Stimulated activated CD4-positive, alpha-beta T cell treated with anti-CD3 and anti-CD28 coated beads, TNF-alpha, amount 100 ng/mL, for 48 hours (primary cell): ENCODE data around the gene MED16.
"Not testable (repeated sequence)": the region's sequence is repeated elsewhere in the genome, so short reads cannot be mapped to it uniquely, and the experiment has no call there.

Experiments used
- DNase-seq, 3 donors: peaks; one replicate each; pipeline ENCODE4 v3.0.0-alpha.2; 2020; ENCODE audit warnings: low read depth in 3 of 3

MED16 gene

DNA sequence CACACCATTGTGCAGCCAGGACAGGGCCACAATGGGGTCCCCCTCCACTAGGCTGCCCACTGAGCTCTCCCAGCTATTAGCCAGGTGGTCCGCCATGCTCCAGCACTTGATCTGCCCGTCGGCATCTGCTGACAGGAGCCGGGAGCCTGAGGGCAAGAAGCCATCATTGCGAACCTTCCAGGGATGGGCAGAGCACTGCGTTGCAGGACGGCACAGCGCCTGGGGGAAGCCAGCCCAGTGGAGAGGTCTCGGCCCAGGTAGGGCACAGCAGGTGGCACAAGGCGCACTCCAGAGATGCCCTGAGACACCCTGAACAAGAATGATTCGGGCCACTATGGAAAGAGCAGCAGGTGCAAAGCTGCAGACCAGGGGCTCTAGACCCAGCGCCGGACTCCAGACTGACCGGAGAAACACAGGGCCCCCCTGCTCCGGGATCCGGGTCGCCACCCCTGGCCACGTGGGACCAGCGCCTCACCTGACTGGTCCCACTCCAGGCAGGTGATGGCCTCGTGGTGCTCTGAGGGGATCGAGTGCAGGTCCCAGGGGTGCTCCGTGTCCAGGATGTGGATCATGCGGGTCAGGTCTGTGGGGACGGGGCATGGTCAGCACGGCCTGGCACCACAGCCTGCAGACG lies 3.2 kb downstream of the MED16 start:
- no peak for DNase-seq

- no peak for DNase-seq
Observed at GRCh38 chr19:888581-889385, 4.2 kb downstream of the MED16 start.

DNA sequence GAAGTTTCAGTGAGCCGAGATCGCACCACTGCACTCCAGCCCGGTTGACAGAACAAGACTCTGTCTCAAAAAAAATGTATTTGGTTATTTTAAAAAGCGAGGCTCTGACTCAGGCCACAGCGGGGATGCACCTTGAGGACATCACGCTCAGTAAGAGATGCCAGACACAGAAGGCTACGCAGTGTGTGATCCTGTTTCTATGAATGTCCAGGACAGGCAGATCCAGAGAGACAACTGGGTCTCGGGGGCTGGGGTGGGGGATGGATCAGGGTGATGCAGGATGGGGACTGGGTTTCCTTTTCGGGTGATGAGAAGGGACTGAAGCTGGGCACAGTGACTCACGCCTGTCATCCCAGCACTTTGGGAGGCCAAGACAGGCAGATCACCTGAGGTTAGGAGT lies 5.4 kb downstream of the MED16 start:
- DNase-seq: no peak

GRCh38 chr19:887072-887471 lies 5.9 kb downstream of the MED16 start:
- DNase-seq: no peak

GRCh38 chr19:885536-886224 lies 7.3 kb downstream of the MED16 start:
- no peak for DNase-seq

- DNase-seq: no peak
Observed at GRCh38 chr19:884420-885211, 8.4 kb downstream of the MED16 start.

- no peak for DNase-seq
Observed at GRCh38 chr19:883661-884211, 9.3 kb downstream of the MED16 start.

DNA sequence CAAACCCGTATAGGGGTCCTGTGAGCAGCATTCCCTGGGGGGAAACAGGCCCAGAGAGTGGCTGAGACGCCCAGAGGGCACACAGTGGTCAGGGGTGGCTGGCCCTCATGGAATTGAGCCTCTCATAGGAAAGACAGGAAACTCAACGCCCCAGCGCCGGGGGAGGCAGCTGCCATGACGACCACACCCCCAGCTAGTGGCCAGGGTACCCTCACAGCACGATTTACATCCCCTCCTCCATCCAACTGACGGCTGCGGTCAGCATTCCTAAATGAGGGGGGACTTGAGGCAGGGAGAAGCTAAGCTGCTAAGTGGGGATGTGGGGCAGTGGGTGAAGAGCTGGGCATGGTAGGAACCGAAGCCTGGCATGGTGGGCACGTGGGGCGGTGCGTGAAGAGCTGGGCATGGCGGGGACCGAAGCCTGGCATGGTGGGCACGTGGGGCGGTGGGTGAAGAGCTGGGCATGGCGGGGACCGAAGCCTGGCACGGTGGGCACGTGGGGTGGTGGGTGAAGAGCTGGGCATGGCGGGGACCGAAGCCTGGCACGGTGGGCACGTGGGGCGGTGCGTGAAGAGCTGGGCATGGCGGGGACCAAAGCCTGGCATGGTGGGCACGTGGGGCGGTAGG lies 10.0 kb downstream of the MED16 start:
- no peak for DNase-seq

GRCh38 chr19:881385-882071 lies 11.5 kb downstream of the MED16 start:
- DNase-seq: no peak

DNA sequence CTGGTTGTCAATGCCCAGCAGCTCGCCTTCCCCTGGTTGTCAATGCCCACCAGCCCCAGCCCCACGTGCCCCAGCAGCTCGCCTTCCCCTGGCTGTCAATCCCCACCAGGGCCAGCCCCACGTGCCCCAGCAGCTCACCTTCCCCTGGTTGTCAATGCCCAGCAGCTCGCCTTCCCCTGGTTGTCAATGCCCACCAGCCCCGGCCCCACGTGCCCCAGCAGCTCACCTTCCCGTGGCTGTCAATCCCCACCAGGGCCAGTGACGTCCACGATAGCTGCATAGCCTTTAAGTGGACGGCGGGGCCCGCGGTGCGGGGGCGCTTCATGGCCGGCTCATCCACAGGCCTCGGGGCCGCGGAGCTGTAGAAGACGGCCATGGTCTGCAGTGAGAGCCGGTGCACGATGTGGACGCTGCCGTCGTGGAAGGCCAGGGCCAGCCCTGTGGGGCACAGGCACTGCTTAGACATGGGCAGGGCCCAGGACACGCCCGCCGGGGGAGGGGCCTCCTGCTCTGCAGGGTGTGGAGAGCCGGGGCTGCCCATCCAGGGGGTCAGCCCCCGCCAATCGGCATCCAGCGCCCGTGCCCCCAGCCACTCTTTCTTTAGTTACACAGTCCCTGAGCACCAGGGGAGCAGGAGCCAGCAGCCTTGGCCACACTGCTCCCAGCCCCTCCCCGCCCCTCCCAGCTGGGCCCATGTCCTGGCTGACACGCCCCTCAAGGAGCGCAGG lies 13.1 kb downstream of the MED16 start:
- no peak for DNase-seq

DNA sequence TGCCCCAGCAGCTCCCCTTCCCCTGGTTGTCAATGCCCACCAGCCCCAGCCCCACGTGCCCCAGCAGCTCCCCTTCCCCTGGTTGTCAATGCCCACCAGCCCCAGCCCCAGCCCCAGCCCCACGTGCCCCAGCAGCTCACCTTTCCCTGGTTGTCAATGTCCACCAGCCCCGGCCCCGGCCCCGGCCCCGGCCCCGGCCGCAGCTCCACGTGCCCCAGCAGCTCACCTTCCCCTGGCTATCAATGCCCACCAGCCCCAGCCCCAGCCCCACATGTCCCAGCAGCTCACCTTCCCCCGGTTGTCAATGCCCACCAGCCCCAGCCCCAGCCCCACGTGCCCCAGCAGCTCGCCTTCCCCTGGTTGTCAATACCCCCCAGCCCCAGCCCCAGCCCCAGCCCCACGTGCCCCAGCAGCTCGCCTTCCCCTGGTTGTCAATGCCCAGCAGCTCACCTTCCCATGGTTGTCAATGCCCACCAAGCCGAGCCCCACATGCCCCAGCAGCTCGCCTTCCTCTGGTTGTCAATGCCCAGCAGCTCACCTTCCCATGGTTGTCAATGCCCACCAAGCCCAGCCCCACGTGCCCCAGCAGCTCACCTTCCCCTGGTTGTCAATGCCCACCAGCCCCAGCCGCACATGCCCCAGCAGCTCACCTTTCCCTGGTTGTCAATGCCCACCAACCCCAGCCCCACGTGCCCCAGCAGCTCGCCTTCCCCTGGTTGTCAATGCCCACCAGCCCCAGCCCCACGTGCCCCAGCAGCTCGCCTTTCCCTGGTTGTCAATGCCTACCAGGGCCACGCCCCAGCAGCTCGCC lies 14.0 kb downstream of the MED16 start:
- not testable (repeated sequence) for DNase-seq

DNA sequence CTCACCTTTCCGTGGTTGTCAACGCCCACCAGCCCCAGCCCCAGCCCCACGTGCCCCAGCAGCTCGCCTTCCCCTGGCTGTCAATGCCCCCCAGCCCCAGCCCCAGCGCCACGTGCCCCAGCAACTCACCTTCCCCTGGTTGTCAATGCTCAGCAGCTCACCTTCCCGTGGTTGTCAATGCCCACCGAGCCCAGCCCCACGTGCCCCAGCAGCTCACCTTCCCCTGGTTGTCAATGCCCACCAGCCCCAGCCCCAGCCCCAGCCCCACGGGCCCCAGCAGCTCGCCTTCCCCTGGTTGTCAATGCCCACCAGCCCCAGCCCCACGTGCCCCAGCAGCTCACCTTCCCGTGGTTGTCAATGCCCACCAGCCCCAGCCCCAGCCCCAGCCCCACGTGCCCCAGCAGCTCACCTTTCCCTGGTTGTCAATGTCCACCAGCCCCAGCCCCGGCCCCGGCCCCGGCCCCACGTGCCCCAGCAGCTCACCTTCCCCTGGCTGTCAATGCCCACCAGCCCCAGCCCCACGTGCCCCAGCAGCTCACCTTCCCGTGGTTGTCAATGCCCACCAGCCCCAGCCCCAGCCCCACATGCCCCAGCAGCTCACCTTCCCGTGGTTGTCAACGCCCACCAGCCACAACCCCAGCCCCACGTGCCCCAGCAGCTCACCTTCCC lies 14.9 kb downstream of the MED16 start:
- DNase-seq: not testable (repeated sequence)

DNA sequence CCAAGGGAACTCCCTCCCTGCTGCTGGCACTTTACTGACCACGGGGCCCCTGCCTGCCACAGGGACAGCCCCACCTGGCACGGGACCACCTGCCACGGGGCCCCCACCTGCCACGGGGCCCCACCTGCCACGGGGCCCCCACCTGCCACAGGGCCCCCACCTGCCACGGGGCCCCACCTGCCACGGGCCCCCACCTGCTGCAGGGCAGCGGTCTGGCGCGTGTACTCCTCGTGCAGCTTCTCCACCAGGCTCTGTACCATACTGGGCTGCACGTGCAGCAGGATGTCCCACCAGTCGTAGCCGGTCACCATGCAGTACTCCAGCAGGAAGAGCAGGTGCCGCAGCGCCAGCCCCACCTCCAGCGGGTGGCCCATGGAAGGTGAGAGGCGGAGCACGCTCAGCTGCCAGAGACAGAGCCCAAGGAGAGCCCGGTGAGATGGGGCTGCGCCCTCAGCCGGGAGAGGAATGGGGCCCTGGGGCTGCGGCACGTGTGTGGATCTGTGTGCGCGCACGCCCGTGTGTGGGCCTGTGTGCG lies 16.1 kb downstream of the MED16 start:
- no peak for DNase-seq

- no peak for DNase-seq
Observed at GRCh38 chr19:876089-876488, 16.9 kb downstream of the MED16 start.

GRCh38 chr19:875265-875879 lies 17.6 kb downstream of the MED16 start:
- no peak for DNase-seq

DNA sequence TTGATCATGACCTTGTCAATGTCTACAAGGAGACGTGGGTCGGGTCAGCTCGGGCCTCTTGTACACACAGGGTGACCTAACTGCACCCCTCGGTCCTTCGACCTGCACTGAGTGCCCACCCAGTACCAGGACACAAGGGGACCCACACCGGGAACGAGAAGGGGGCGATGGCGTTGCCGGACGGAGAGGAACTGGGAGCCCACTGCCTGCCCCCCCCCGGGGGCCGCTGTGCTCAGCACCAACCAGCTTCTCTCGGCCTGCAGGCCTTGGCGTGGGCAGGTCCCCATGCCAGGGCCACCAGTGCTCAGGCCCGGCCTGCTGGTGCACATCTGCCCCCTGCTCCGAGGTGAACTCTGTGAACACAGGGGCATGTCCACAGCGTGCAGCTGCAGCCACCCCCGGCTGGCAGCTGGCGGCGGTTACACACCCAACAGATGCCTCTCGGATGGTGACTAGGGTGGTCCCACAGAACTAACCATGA lies 19.4 kb downstream of the MED16 start:
- DNase-seq: no peak

DNA sequence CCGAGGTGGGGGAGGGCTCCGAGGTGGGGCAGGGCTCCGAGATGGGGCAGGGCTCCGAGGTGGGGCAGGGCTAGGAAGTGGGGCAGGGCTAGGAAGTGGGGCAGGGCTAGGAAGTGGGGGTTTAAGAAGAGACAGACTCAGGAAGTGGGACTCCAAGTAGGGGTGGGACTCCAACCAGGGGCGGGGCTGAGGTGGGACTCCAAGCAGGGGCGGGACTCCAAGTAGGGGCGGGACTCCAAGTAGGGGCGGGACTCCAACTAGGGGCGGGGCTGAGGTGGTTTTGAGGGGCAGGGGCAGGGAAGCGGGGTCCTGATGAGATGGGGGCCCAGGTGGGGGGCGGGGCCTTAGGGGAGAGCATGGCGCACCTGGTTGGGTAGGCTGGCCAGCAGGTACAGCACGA lies 19.9 kb downstream of the MED16 start:
- peak; percentile 37 to 73 (median 54) for DNase-seq
